T-cell (primary cell): Measurements from ENCODE around the gene SPATA31C2. TPM values are rescaled to one million over a fixed set of nuclear protein-coding genes. Genes with fewer than 3 reads are reported as not detected.
"Not testable (repeated sequence)": the region's sequence is repeated elsewhere in the genome, so short reads cannot be mapped to it uniquely, and the experiment has no call there.

Experiments
- ATAC-seq, 4 experiments: fragments of 200-7000 bp in 3 of 4; fragments of 150-1000 bp in 1 of 4; cut with Tn5 transposase; replicated peaks in 1 of 4; 1 replicate in 3 of 4; 2 replicates in 1 of 4; pipeline ENCODE4 v1.10.0; 2021; ENCODE audit warnings: moderate library complexity in 3 of 4, mild to moderate bottlenecking in 2 of 4, moderate number of reproducible peaks in 1 of 4
- CTCF ChIA-PET, 2 donors: fragments of 300-600 bp; sonication (Branson Sonifier 250); formaldehyde crosslinking; loops; one replicate each; lab custom pipeline; 2022; ENCODE audit warnings: antibody characterized with exemption in 2 of 2; lab: Charles Lee
- POLR2A ChIA-PET, 2 donors: fragments of 300-600 bp; sonication (Branson Sonifier 250); formaldehyde crosslinking; loops; one replicate each; lab custom pipeline; 2022; ENCODE audit warnings: antibody characterized with exemption in 2 of 2; lab: Charles Lee
- DNase-seq, 35 experiments: peaks; one replicate each; pipeline versions ENCODE4 v3.0.0 to v3.0.0-alpha.2; 2013 to 2023
- H3K27ac ChIP-seq: one replicate; pipeline ENCODE4 v1.5.1; 2013; ENCODE audit warnings: low read length
- H3K27me3 ChIP-seq, 2 experiments: replicated peaks in 1 of 2; 1 replicate in 1 of 2; 2 replicates in 1 of 2; pipeline versions ENCODE4 v1.6.1 to v1.7.0; 2013; ENCODE audit warnings: low read length in 1 of 2, mixed read lengths in 1 of 2; ENCODE audit not compliant: control insufficient read depth in 2 of 2, insufficient read depth in 2 of 2; ENCODE audit errors: extremely low read depth in 1 of 2
- H3K36me3 ChIP-seq, 2 donors: 1 replicate in 1 of 2; 2 replicates in 1 of 2; pipeline versions ENCODE4 v1.6.1 to v1.7.0; 2013; ENCODE audit warnings: low read length in 1 of 2; ENCODE audit not compliant: control insufficient read depth in 2 of 2, insufficient read depth in 1 of 2; ENCODE audit errors: extremely low read depth in 1 of 2
- H3K4me1 ChIP-seq, 2 experiments: 1 replicate in 1 of 2; 2 replicates in 1 of 2; pipeline versions ENCODE4 v1.6.1 to v1.7.0; 2013; ENCODE audit warnings: low read length in 2 of 2, mixed read lengths in 1 of 2; ENCODE audit not compliant: insufficient read depth in 2 of 2, control insufficient read depth in 1 of 2; ENCODE audit errors: extremely low read depth in 1 of 2
- H3K4me3 ChIP-seq, 2 donors: 1 replicate in 1 of 2; 2 replicates in 1 of 2; pipeline versions ENCODE4 v1.5.1 to v1.7.0; 2013; ENCODE audit warnings: mild to moderate bottlenecking in 2 of 2, low read length in 1 of 2, moderate library complexity in 1 of 2; ENCODE audit not compliant: control insufficient read depth in 1 of 2; ENCODE audit errors: extremely low read depth in 1 of 2
- H3K9me3 ChIP-seq: 2 replicates; pipeline ENCODE4 v1.7.0; 2013
- H3K27ac Mint-ChIP-seq, 2 donors: one replicate each; pipeline ENCODE4 v1.8.0; 2020 to 2021; ENCODE audit warnings: mild to moderate bottlenecking in 2 of 2, mixed read lengths in 2 of 2
- H3K27me3 Mint-ChIP-seq, 2 donors: one replicate each; pipeline ENCODE4 v1.8.0; 2021 to 2022; ENCODE audit warnings: mixed read lengths in 2 of 2
- H3K36me3 Mint-ChIP-seq: one replicate; pipeline ENCODE4 v1.8.0; 2021; ENCODE audit warnings: mixed read lengths
- H3K4me1 Mint-ChIP-seq, 3 donors: one replicate each; pipeline ENCODE4 v1.8.0; 2020 to 2022; ENCODE audit warnings: mixed read lengths in 3 of 3, mild to moderate bottlenecking in 1 of 3
- H3K4me3 Mint-ChIP-seq, 3 donors: one replicate each; pipeline ENCODE4 v1.8.0; 2020 to 2022; ENCODE audit warnings: mild to moderate bottlenecking in 3 of 3, mixed read lengths in 3 of 3, moderate library complexity in 3 of 3
- H3K9me3 Mint-ChIP-seq, 3 donors: one replicate each; pipeline ENCODE4 v1.8.0; 2020 to 2022; ENCODE audit warnings: mixed read lengths in 3 of 3
- whole genome bisulfite sequencing: methylation state at CpG from one replicate; pipeline ENCODE4 v1.1.5; 2013; ENCODE audit warnings: missing lambda C conversion rate; ENCODE audit not compliant: insufficient coverage; 5-methylcytosine and 5-hydroxymethylcytosine counted together
- total RNA-seq, 35 experiments: library from RNA in 6 of 35; stranded (reverse) in 6 of 35; fragments of 120-200 nt in 1 of 35; gene quantifications; one replicate each; pipeline versions ENCODE4 v1.2.1 to v1.2.4 and lab custom pipeline; 2013 to 2026

Gene SPATA31C2
- total RNA-seq, 5 donors from 2014 or later (not counting 1 experiment from before 2014, with no cell fraction given): not detected

DNA sequence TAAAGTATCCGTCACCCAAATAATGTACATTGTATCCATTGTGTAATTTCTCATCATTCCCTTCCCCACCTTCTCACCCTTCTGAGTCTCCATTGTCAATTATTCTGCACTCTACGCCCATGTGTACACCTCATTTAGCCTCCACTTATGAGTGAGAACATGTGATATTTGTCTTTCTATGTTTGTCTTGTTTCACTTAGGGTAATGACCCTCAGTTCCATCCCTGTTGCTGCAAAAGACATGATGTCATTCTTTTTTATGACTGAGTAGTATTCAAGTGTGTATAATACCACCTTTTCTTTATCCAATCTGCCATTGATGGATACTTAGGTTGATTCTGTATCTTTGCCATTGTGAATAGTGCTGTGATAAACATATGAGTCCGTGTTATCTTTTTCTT lies 4.9 kb upstream of the SPATA31C2 start:
- ChIA-PET CTCF (no interaction called here), POLR2A (no interaction called here)
- Mint-ChIP-seq H3K27ac (no peak overlapping the region), H3K4me3 (no peak overlapping the region), H3K36me3 (no peaks in the 10 kb centered on the region), H3K9me3 (no peaks in the 10 kb centered on the region), H3K27me3 (peaks cover 26 to 33% of the 10 kb centered on the region in 2 donors), H3K4me1 (peaks cover 0 to 3% (median 0%) of the 10 kb centered on the region in 3 donors)
- no peaks in the 10 kb centered on the region for H3K36me3 ChIP-seq
- H3K4me1 ChIP-seq: no peaks in the 10 kb centered on the region
- no peak overlapping the region for H3K4me3 ChIP-seq
- DNase-seq (no peak), ATAC-seq (no peak)
- H3K27ac ChIP-seq: no peak overlapping the region
- WGBS: no CpG with 5 or more reads among the region's 3 CpGs
- H3K27me3 ChIP-seq: peaks cover 1 to 2% of the 10 kb centered on the region in 2 experiments
- no peaks in the 10 kb centered on the region for H3K9me3 ChIP-seq

GRCh38 chr9:88133552-88133951 lies 4.7 kb downstream of the SPATA31C2 start:
- POLR2A ChIA-PET, ATAC-seq, DNase-seq, H3K27me3 Mint-ChIP-seq, H3K36me3 ChIP-seq, H3K4me3 ChIP-seq, H3K27ac ChIP-seq, H3K4me1 ChIP-seq, H3K9me3 ChIP-seq, H3K36me3 Mint-ChIP-seq, H3K27me3 ChIP-seq, H3K4me3 Mint-ChIP-seq, H3K27ac Mint-ChIP-seq, H3K9me3 Mint-ChIP-seq, CTCF ChIA-PET, H3K4me1 Mint-ChIP-seq: not testable (repeated sequence)
- 26% methylated on average over 3 of the region's 12 CpGs for WGBS

- H3K36me3 ChIP-seq, H3K4me1 ChIP-seq, H3K4me3 ChIP-seq, ATAC-seq, DNase-seq, CTCF ChIA-PET, H3K9me3 ChIP-seq, H3K36me3 Mint-ChIP-seq, H3K27ac Mint-ChIP-seq, H3K27me3 ChIP-seq, H3K4me3 Mint-ChIP-seq, POLR2A ChIA-PET, H3K4me1 Mint-ChIP-seq, H3K27me3 Mint-ChIP-seq, H3K27ac ChIP-seq, H3K9me3 Mint-ChIP-seq: not testable (repeated sequence)
- 7% methylated on average over 3 of the region's 9 CpGs for WGBS
These were observed 8.7 kb downstream of the SPATA31C2 start for GRCh38 chr9:88129556-88129955.

DNA sequence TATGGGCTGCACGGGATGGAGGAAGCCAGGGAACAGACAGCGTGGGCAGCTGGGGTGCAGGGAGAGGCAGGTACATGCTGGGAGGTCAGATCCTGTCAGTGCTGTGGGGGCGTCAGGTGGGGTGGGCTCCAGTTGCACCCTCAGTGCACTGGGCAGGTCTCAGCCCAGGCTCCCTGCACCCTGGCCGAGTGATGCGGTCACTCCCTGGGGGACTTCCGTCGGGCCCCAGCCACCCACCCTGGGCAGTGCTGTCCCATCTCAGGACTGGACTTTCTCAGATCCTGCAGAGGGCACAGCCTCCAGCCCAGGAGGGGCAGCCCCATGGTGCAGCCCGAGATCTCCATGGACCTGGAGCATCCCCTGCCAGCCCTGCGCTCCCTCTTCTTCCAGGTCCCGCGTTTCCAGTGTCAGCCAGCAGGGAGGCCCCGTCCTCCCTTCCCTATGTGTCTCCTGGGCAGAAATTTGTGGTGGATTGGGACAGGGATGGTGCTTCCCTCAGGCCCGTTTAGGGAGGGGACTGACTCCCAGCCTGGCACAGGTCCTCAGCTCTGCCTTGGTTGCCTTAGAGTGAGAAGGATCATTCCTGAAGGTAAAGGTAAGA lies 10.5 kb downstream of the SPATA31C2 start:
- H3K27ac Mint-ChIP-seq, H3K4me3 ChIP-seq, H3K9me3 Mint-ChIP-seq, H3K4me1 ChIP-seq, H3K27me3 ChIP-seq, ATAC-seq, H3K36me3 Mint-ChIP-seq, H3K27me3 Mint-ChIP-seq, H3K4me3 Mint-ChIP-seq, DNase-seq, CTCF ChIA-PET, H3K36me3 ChIP-seq, H3K27ac ChIP-seq, POLR2A ChIA-PET, H3K9me3 ChIP-seq, H3K4me1 Mint-ChIP-seq: not testable (repeated sequence)
- 91% methylated on average over 6 of the region's 13 CpGs for WGBS

DNA sequence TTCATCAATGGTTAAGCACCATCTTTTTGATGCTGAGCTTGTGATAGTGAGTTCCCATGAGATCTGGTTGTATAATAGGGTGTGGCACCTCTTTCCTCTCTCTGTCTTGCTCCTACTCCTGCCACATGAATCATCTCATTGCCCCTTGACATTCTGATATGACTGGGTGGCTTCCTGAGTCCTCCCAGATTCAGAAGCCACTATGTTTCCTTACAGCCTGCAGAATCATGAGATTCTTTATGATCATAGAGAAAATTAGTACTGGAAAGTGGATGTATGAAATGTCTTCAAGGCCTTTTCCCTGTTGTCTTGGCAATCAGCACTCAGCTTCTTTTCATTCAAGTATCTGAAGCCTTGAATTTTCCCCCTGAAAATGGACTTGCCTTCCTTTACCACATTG lies 14.9 kb downstream of the SPATA31C2 start:
- H3K4me1 ChIP-seq, H3K27ac ChIP-seq, H3K4me3 Mint-ChIP-seq, H3K27me3 Mint-ChIP-seq, H3K27me3 ChIP-seq, H3K36me3 ChIP-seq, H3K9me3 ChIP-seq, CTCF ChIA-PET, H3K4me1 Mint-ChIP-seq, DNase-seq, ATAC-seq, H3K4me3 ChIP-seq, H3K9me3 Mint-ChIP-seq, POLR2A ChIA-PET, H3K36me3 Mint-ChIP-seq, H3K27ac Mint-ChIP-seq: not testable (repeated sequence)

GRCh38 chr9:88118121-88118520 lies 20.2 kb downstream of the SPATA31C2 start:
- H3K9me3 ChIP-seq, CTCF ChIA-PET, H3K4me3 Mint-ChIP-seq, H3K4me3 ChIP-seq, H3K27ac ChIP-seq, DNase-seq, H3K27ac Mint-ChIP-seq, H3K4me1 ChIP-seq, H3K27me3 ChIP-seq, ATAC-seq, H3K36me3 Mint-ChIP-seq, H3K36me3 ChIP-seq, H3K9me3 Mint-ChIP-seq, POLR2A ChIA-PET, H3K27me3 Mint-ChIP-seq, H3K4me1 Mint-ChIP-seq: not testable (repeated sequence)
- 96% methylated on average over 3 of the region's 5 CpGs for WGBS

DNA sequence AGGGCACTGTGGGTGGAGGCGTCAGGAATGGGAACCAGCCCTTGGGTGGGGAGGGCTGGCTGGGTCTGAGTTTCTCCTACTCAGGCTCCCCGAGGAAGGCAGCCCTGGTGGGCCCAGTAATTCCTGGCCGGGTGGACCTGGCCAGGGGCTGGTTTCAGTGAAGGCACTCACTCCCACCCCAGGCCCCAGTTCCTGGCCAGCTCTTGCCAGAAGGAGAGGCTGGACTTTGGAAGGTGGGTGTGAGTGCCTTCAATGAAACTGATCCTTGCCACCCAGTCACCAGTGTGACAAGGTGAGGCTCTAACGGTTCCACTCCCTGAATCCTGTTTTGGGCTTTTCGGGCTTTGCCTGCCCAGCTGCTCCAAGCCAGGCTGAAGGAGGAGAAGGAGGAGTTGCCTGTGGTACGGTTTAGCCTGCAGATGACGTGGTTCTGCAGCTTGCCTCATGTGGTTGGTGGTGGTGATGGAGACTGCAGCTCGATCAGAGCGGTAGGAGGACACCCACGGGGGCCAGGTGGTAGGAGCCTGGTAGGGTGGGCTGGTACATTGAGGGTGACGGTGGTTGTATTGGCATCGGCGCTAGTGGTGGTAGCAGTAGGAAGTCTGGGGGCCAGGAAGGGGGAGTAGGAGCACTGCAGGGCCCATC lies 23.2 kb downstream of the SPATA31C2 start:
- H3K27me3 ChIP-seq, H3K36me3 ChIP-seq, DNase-seq, H3K9me3 ChIP-seq, H3K4me3 Mint-ChIP-seq, ATAC-seq, H3K27ac ChIP-seq, CTCF ChIA-PET, H3K4me1 Mint-ChIP-seq, H3K27me3 Mint-ChIP-seq, POLR2A ChIA-PET, H3K4me1 ChIP-seq, H3K36me3 Mint-ChIP-seq, H3K9me3 Mint-ChIP-seq, H3K27ac Mint-ChIP-seq, H3K4me3 ChIP-seq: not testable (repeated sequence)
- WGBS: no CpG with 5 or more reads among the region's 13 CpGs
